SW480 (cell line): Measurements from ENCODE around the gene FOXP4.

Experiments used
- DNase-seq: peaks from one replicate; pipeline ENCODE4 v3.0.0-alpha.2; 2016; ENCODE audit warnings: low spot score

FOXP4 gene

GRCh38 chr6:41545703-41546474 is at the start of gene FOXP4:
Gene FOXP4, plus strand, starts transcription at chr6:41546381. Its CDS starts 19,380 bp downstream, at chr6:41565761.
- peak; percentile 92 for DNase-seq

GRCh38 chr6:41497573-41497972 is 48.6 kb upstream of the FOXP4 start:
- DNase-seq: no peak

- no peak for DNase-seq
Measured at GRCh38 chr6:41497994-41498393, 48.2 kb upstream of the FOXP4 start.

GRCh38 chr6:41498968-41499599 is 47.1 kb upstream of the FOXP4 start:
- DNase-seq: peak; percentile 31

- DNase-seq: no peak
Measured at GRCh38 chr6:41500561-41500960, 45.6 kb upstream of the FOXP4 start.

- no peak for DNase-seq
Measured at GRCh38 chr6:41502566-41502916, 43.6 kb upstream of the FOXP4 start.

- DNase-seq: no peak
Measured at GRCh38 chr6:41502917-41503671, 43.1 kb upstream of the FOXP4 start.

GRCh38 chr6:41503827-41504465 is 42.2 kb upstream of the FOXP4 start:
- DNase-seq: no peak

GRCh38 chr6:41504466-41505121 is 41.6 kb upstream of the FOXP4 start:
- DNase-seq: peak; percentile 10

GRCh38 chr6:41505122-41506049 is 40.8 kb upstream of the FOXP4 start:
- no peak for DNase-seq

GRCh38 chr6:41508479-41508878 is 37.7 kb upstream of the FOXP4 start:
- no peak for DNase-seq

- no peak for DNase-seq
Measured at GRCh38 chr6:41509580-41509979, 36.6 kb upstream of the FOXP4 start.

GRCh38 chr6:41511443-41512060 is 34.6 kb upstream of the FOXP4 start:
- no peak for DNase-seq

- no peak for DNase-seq
Measured at GRCh38 chr6:41512146-41512701, 34.0 kb upstream of the FOXP4 start.

GRCh38 chr6:41515995-41516394 is 30.2 kb upstream of the FOXP4 start:
- no peak for DNase-seq

- peak; percentile 82 for DNase-seq
Measured at GRCh38 chr6:41518118-41518517, 28.1 kb upstream of the FOXP4 start.

GRCh38 chr6:41519305-41519744 is 26.9 kb upstream of the FOXP4 start:
- DNase-seq: peak; percentile 89

- peak; percentile 6 for DNase-seq
Measured at GRCh38 chr6:41519745-41520699, 26.2 kb upstream of the FOXP4 start.
